Muscle layer of colon (tissue), 2 donors: ENCODE results near the gene PIP4K2C.
"Not testable (repeated sequence)": the region's sequence is repeated elsewhere in the genome, so short reads cannot be mapped to it uniquely, and the experiment has no call there.

ENCODE experiments used
- H3K27ac ChIP-seq: one replicate; pipeline ENCODE4 v1.7.0; 2013; ENCODE audit warnings: low read depth, mild to moderate bottlenecking, low read length, moderate library complexity
- H3K27me3 ChIP-seq, 2 donors: one replicate each; pipeline ENCODE4 v1.7.0; 2013; ENCODE audit warnings: low read length in 2 of 2, mild to moderate bottlenecking in 2 of 2; ENCODE audit not compliant: insufficient read depth in 2 of 2, control insufficient read depth in 1 of 2
- H3K36me3 ChIP-seq: one replicate; pipeline ENCODE4 v1.7.0; 2013; ENCODE audit warnings: mild to moderate bottlenecking, low read length; ENCODE audit not compliant: insufficient read depth
- H3K4me1 ChIP-seq: one replicate; pipeline ENCODE4 v1.7.0; 2013; ENCODE audit warnings: mild to moderate bottlenecking, low read length; ENCODE audit not compliant: insufficient read depth
- H3K4me3 ChIP-seq, 2 donors: one replicate each; pipeline ENCODE4 v1.7.0; 2013; ENCODE audit warnings: low read length in 2 of 2, low read depth in 1 of 2, mild to moderate bottlenecking in 1 of 2, moderate library complexity in 1 of 2
- H3K9ac ChIP-seq: one replicate; pipeline ENCODE4 v1.7.0; 2013; ENCODE audit warnings: low read length
- H3K9me3 ChIP-seq: one replicate; pipeline ENCODE4 v1.7.0; 2013; ENCODE audit warnings: mild to moderate bottlenecking, low read length
- donor health status: abdominal sarcoma.
- donor health status: Adenocarcinoma of cecum.

PIP4K2C gene

DNA sequence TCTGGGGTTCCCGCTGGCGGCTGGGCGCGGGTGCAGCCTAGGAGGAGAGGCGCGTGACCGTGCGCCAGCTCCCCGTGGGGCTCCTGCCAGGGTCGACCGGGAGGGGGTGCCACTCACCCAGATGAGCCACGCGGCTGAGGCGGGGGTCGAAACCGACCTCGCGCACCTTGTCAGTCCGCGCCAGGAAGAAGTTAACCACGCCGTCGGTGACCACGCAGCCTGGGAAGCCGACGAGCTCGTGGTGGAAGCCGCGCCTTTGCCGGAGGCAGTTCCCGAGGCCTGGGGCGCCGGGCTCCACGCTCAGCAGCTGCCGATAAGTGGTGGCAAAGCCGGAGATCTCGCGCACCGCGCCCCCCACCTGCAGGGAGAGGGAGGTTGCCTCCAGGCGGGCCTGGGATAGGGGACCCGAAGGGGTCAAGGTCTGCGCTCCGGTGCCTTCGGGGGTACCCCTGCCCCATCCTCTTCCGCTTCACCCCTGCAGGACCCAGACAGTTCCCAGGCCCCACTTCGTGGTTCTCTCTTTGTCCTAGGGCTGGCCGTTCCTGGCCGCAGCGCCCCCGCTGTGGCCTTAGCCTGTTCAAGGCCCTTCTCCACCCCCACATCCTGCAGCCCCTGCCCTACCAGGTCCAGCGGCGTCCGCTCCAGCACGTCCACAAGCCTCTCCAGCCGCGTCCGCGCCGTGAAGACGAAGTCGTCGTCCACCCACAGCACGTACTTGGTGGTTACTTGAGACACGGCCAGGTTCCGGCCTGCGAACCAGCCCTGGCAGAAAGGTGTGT lies 36.7 kb downstream of the PIP4K2C start:
- Histone ChIP-seq H3K27me3 (peaks cover 4 to 56% of the 10 kb centered on the region in 2 donors), H3K9ac (no peak overlapping the region), H3K9me3 (no peaks in the 10 kb centered on the region), H3K27ac (no peak overlapping the region), H3K4me3 (no peak overlapping the region), H3K36me3 (peaks cover 22% of the 10 kb centered on the region), H3K4me1 (no peaks in the 10 kb centered on the region)

GRCh38 chr12:57628280-57629191 lies 37.5 kb downstream of the PIP4K2C start:
- H3K9me3 ChIP-seq = no peaks in the 10 kb centered on the region
- H3K36me3 ChIP-seq = peaks cover 19% of the 10 kb centered on the region
- no peaks in the 10 kb centered on the region for H3K4me1 ChIP-seq
- H3K9ac ChIP-seq = no peak overlapping the region
- peaks cover 0 to 53% of the 10 kb centered on the region in 2 donors for H3K27me3 ChIP-seq
- no peak overlapping the region for H3K27ac ChIP-seq
- H3K4me3 ChIP-seq = no peak overlapping the region

DNA sequence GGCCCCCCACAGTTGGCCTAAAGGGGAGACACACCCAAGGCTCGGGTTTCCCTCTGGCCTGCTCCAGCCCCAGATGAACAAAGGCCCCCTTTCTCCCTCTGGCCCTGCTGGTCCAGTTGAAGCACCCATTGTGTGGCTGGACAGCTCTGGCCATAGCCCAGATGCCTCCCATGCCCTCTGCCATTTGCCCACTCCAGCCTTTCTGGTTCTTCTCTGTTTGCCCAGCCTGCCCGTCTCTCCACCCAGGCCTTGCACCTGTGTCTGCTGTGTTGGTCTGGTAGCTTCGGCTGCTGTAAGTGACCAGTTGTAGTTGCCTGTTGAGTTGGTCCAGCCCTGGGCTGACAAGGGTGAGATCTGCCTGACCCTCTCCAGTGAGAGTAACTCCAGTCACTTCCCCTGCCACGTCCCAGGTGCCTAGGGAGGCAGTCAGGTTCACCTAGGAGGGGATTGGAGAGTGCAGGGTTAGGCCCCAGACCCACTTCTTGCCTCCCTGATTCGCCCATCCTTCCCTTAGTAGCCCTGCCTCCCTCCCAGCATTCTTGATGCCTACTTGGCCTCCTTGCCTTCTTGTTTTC lies 39.0 kb downstream of the PIP4K2C start:
- Histone ChIP-seq H3K27ac (no peak overlapping the region), H3K4me1 (no peaks in the 10 kb centered on the region), H3K9ac (no peak overlapping the region), H3K9me3 (no peaks in the 10 kb centered on the region), H3K36me3 (peaks cover 15% of the 10 kb centered on the region), H3K27me3 (peaks cover 4 to 53% of the 10 kb centered on the region in 2 donors), H3K4me3 (no peak overlapping the region)

DNA sequence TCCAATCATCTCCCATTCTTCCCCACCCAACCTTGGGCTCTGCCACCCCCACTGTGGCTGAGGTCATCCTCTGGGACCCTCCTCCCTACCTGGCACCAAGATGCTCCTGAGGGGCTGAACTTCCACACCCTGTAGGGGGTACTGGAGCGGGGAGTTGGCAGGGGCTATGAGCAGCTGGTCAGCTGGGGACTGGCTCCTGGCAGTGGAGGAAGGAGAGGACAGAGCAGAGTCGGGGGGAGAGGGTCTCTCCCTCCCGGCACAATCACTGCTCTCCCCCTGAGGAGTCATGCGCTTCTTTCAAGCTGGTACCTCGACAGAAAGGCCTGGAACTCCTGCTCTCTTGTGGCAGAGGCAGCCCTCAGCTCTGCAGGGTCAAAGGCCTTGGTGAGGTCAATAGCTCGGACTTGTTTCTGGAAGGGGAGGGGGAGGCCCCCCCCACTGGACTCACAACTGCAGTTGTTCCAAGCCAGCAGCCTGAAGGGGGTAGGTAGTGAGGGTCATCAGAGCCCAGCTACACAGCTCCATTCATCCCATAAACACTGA lies 40.0 kb downstream of the PIP4K2C start:
- peaks cover 5% of the 10 kb centered on the region for H3K36me3 ChIP-seq
- H3K9ac ChIP-seq = no peak overlapping the region
- peaks cover 5 to 53% of the 10 kb centered on the region in 2 donors for H3K27me3 ChIP-seq
- no peaks in the 10 kb centered on the region for H3K4me1 ChIP-seq
- H3K9me3 ChIP-seq = no peaks in the 10 kb centered on the region
- H3K4me3 ChIP-seq = no peak overlapping the region
- no peak overlapping the region for H3K27ac ChIP-seq

DNA sequence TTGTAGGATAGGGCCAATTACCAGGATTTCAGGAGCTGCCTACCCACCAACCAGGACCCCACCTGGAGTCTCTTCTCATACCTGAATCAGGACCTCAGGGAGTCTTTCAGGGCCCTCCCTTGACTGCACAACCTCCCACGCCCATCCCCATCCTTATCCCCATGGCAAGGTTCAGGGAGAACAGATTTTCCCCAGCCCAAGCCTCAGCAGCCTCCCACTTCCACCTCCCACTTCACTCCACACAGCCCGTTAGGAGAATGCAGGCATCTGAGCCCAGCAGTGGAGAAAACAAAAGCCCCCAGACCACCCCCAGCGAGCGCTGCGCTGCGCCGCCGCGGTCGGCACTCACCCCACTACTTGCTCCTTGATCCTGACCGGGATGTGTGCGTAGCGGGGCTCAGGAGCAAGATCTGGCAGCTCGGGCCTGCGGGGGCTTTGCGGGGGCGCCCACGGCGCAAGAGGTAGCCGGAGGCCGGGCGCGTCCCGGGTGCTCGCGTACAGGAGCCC lies 40.6 kb downstream of the PIP4K2C start:
- no peak overlapping the region for H3K9ac ChIP-seq
- no peaks in the 10 kb centered on the region for H3K9me3 ChIP-seq
- H3K27me3 ChIP-seq = peaks cover 5 to 47% of the 10 kb centered on the region in 2 donors
- no peaks in the 10 kb centered on the region for H3K36me3 ChIP-seq
- no peaks in the 10 kb centered on the region for H3K4me1 ChIP-seq
- peak overlapping the region; percentile 35 to 42 for H3K4me3 ChIP-seq
- no peak overlapping the region for H3K27ac ChIP-seq

- no peak overlapping the region for H3K9ac ChIP-seq
- H3K36me3 ChIP-seq = no peaks in the 10 kb centered on the region
- H3K27ac ChIP-seq = no peak overlapping the region
- peaks cover 5 to 42% of the 10 kb centered on the region in 2 donors for H3K27me3 ChIP-seq
- peak overlapping the region; percentile 42 to 47 for H3K4me3 ChIP-seq
- no peaks in the 10 kb centered on the region for H3K4me1 ChIP-seq
- H3K9me3 ChIP-seq = no peaks in the 10 kb centered on the region
Observed at GRCh38 chr12:57632073-57632957, 41.3 kb downstream of the PIP4K2C start.

DNA sequence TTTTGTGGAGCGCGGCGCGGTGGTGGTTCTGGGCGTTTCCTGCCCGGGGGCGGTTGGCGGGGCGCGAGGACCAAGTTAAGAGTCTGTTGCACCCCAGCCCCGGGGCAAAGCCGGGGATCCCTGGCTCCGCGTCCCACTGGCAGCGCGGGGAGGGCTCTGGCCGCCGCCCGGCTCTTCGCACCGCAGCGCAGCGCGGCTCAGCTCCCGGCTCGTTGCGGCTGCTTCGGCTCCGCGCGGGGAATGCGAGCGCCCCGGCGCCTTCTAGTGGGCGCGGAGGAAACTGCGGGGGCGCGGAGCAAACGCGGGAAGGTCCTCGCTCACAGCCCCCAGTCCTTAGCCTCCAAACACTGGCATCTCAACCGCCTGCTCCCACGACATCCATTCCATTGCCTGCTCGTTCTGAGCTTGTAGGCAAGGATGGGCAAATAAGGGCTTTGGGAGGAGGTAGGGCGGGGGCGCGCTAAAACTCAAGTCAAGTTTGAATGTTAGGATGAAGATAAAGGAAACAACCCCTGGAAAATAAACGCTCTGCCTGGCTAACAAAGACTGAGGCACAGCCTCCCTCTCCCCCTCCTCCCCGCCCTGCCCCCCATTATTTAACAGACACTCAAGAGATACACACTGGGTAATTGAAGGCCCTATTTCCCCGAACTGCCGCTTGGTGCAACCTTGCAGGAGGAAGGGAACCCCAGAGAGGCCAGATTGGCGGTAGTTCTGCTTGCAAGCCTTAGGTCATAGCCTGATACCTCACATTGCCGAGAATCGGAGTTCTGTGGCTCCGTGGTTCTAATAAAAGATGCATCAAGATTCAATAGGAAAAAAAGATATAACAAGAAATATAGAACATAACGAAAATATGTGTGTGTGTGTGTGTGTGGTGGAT lies 42.2 kb downstream of the PIP4K2C start, which contains the start of gene B4GALNT1:
Gene B4GALNT1, minus strand, starts transcription at position 244 of the 883 bp plus-strand sequence. CDS start 1,069 bp downstream, outside the sequence.
- Histone ChIP-seq H3K9ac (no peak within 1 kb of the TSS), H3K27ac (no peak within 1 kb of the TSS), H3K36me3 (no peaks in the 10 kb centered on the region), H3K4me3 (peak within 1 kb of the TSS; percentile 42 to 47), H3K9me3 (no peaks in the 10 kb centered on the region), H3K4me1 (no peaks in the 10 kb centered on the region), H3K27me3 (peaks cover 5 to 34% of the 10 kb centered on the region in 2 donors)

DNA sequence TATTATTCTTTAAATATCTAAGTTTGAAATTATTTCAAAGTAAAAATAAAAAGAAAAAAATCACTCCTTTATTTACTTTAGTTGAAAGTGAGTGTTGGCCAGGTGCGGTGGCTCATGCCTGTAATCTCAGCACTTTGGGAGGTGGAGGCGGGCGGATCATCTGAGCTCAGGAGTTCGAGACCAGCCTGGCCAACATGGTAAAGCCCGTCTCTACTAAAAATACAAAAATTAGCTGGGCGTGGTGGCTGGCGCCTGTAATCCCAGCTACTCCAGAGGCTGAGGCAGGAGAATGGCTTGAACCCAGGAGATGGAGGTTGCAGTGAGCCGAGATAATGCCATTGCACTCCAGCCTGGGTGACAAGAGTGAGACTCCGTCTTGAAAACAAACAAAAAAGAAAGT lies 45.7 kb downstream of the PIP4K2C start:
- H3K9ac ChIP-seq, H3K4me1 ChIP-seq, H3K4me3 ChIP-seq, H3K36me3 ChIP-seq, H3K27ac ChIP-seq, H3K9me3 ChIP-seq: not testable (repeated sequence)
- peaks cover 5 to 13% of the 10 kb centered on the region in 2 donors for H3K27me3 ChIP-seq

DNA sequence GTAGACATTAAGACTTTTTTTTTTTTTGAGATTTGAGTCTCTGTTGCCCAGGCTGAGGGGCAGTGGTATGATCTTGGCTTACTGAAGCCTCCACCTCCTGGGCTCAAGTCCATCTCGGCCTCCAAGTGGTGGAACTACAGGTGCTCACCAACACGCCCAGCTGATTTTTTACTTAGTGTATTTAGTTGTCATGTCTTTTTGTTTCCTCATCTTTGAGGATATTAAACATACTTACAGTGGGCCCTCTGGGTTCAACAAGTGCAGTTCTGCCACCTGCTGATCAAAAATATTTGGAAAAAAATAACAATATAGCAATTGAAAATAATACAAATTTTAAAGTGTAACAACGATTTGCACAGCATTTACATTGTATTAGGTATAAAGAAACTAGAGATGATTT lies 46.4 kb downstream of the PIP4K2C start:
- Histone ChIP-seq H3K9me3 (no peaks in the 10 kb centered on the region), H3K4me3 (no peak overlapping the region), H3K4me1 (no peaks in the 10 kb centered on the region), H3K27me3 (peaks cover 5 to 6% of the 10 kb centered on the region in 2 donors), H3K36me3 (no peaks in the 10 kb centered on the region), H3K27ac (no peak overlapping the region), H3K9ac (no peak overlapping the region)

GRCh38 chr12:57638096-57638495 lies 47.1 kb downstream of the PIP4K2C start:
- Histone ChIP-seq H3K9ac (no peak overlapping the region), H3K4me3 (no peak overlapping the region), H3K27me3 (peaks cover 0 to 5% of the 10 kb centered on the region in 2 donors)

More at GRCh38 chr12:57638096-57638495, 47.1 kb downstream of the PIP4K2C start:
- no peaks in the 10 kb centered on the region for H3K4me1 ChIP-seq
- no peak overlapping the region for H3K27ac ChIP-seq
- H3K36me3 ChIP-seq = no peaks in the 10 kb centered on the region
- H3K9me3 ChIP-seq = no peaks in the 10 kb centered on the region
